Neural crest cell (in vitro differentiated cells): Measurements from ENCODE around the gene DYNLRB1. TPM values are rescaled to one million over a fixed set of nuclear protein-coding genes. Genes with fewer than 3 reads are reported as not detected.
A peak's percentile ranks its signal among the peaks of the same experiment; 100 is the strongest.

Experiments
- DNase-seq: peaks from one replicate; pipeline ENCODE4 v3.0.0; 2021; ENCODE audit warnings: low read depth, mixed read lengths, low spot score
- H3K27ac Mint-ChIP-seq: one replicate; pipeline ENCODE4 v1.8.0; 2021; ENCODE audit warnings: mild to moderate bottlenecking, mixed read lengths; ENCODE audit not compliant: unreplicated experiment
- H3K27me3 Mint-ChIP-seq: 2 replicates; pipeline ENCODE4 v1.8.0; 2021; ENCODE audit warnings: low read depth, mild to moderate bottlenecking, mixed read lengths
- H3K36me3 Mint-ChIP-seq: 2 replicates; pipeline ENCODE4 v1.8.0; 2021; ENCODE audit warnings: low read depth, mild to moderate bottlenecking, mixed read lengths
- H3K4me1 Mint-ChIP-seq: 2 replicates; pipeline ENCODE4 v1.8.0; 2021; ENCODE audit warnings: mixed read lengths
- H3K4me3 Mint-ChIP-seq: one replicate; pipeline ENCODE4 v1.8.0; 2021; ENCODE audit warnings: mild to moderate bottlenecking, mixed read lengths
- H3K9me3 Mint-ChIP-seq: 2 replicates; pipeline ENCODE4 v1.8.0; 2021; ENCODE audit warnings: mixed read lengths
- total RNA-seq: library from RNA; stranded (reverse); gene quantifications from 2 replicates; pipeline ENCODE4 v1.2.1, GENCODE V29; 2021
- TF ChIP-seq, protein P1 (sequence below): fragments of 200-600 bp; sonication (generic); conservative IDR thresholded peaks from 2 replicates; pipeline ENCODE4 v1.5.0; 2021; ENCODE audit warnings: antibody characterized with exemption, mild to moderate bottlenecking

DYNLRB1 gene
- total RNA-seq, 1 donor from 2014 or later = 151 TPM

DNA sequence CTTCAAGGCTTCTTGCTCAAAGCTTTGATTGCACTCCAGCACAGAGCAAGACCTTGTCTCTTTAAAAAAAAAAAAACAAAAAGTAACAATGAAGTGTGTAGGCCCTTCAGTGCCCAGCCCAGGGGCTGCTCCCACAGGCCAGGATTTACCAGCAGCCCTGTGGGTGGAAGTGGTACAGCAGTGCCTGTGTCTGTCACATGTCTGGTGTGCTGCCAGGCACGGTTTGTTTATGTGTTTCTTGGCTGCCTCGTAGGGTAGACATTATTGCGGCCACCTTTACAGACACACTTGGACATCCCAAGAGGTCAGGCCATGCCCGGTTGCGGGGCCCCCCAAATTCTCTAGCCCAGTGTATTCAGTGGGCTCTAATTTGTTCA lies 12.7 kb downstream of the DYNLRB1 start:
- no peak overlapping the region for H3K4me3 Mint-ChIP-seq
- peaks cover 20% of the 10 kb centered on the region for H3K4me1 Mint-ChIP-seq
- TF ChIP-seq, protein P1, sequence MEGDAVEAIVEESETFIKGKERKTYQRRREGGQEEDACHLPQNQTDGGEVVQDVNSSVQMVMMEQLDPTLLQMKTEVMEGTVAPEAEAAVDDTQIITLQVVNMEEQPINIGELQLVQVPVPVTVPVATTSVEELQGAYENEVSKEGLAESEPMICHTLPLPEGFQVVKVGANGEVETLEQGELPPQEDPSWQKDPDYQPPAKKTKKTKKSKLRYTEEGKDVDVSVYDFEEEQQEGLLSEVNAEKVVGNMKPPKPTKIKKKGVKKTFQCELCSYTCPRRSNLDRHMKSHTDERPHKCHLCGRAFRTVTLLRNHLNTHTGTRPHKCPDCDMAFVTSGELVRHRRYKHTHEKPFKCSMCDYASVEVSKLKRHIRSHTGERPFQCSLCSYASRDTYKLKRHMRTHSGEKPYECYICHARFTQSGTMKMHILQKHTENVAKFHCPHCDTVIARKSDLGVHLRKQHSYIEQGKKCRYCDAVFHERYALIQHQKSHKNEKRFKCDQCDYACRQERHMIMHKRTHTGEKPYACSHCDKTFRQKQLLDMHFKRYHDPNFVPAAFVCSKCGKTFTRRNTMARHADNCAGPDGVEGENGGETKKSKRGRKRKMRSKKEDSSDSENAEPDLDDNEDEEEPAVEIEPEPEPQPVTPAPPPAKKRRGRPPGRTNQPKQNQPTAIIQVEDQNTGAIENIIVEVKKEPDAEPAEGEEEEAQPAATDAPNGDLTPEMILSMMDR = peak; percentile 28
- H3K27ac Mint-ChIP-seq = no peak overlapping the region
- no peaks in the 10 kb centered on the region for H3K36me3 Mint-ChIP-seq
- H3K9me3 Mint-ChIP-seq = no peaks in the 10 kb centered on the region
- no peaks in the 10 kb centered on the region for H3K27me3 Mint-ChIP-seq
- DNase-seq = no peak

- Mint-ChIP-seq H3K36me3 (peaks cover 5% of the 10 kb centered on the region), H3K9me3 (no peaks in the 10 kb centered on the region), H3K27ac (no peak overlapping the region), H3K4me1 (peaks cover 12% of the 10 kb centered on the region), H3K4me3 (no peak overlapping the region), H3K27me3 (no peaks in the 10 kb centered on the region)
- DNase-seq = no peak
- TF ChIP-seq, protein P1 = no peak
These were observed 13.5 kb downstream of the DYNLRB1 start for GRCh38 chr20:34529742-34530141.

DNA sequence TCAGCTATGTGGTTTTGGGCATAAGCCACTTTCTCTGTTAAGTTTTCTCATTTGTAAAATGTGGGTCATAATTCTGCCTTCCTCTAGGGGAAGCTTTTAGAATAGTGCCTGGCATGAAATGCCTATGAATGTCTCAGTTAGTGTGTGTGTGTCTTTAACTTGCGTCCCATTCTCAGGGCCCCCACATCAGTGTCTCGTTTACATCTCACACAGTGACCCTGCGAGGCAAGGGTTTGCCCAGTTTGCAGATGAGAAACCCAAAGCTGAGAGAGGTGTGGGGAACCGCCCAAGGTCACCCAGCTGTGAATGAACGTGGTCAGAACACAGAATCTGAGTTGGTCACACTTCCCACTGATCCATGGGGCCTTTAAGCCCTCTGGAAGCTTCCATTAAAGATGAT lies 14.1 kb downstream of the DYNLRB1 start:
- Mint-ChIP-seq H3K36me3 (peaks cover 7% of the 10 kb centered on the region), H3K9me3 (no peaks in the 10 kb centered on the region), H3K4me3 (no peak overlapping the region), H3K27me3 (no peaks in the 10 kb centered on the region), H3K27ac (no peak overlapping the region), H3K4me1 (peaks cover 6% of the 10 kb centered on the region)
- TF ChIP-seq, protein P1 = no peak
- DNase-seq = no peak

DNA sequence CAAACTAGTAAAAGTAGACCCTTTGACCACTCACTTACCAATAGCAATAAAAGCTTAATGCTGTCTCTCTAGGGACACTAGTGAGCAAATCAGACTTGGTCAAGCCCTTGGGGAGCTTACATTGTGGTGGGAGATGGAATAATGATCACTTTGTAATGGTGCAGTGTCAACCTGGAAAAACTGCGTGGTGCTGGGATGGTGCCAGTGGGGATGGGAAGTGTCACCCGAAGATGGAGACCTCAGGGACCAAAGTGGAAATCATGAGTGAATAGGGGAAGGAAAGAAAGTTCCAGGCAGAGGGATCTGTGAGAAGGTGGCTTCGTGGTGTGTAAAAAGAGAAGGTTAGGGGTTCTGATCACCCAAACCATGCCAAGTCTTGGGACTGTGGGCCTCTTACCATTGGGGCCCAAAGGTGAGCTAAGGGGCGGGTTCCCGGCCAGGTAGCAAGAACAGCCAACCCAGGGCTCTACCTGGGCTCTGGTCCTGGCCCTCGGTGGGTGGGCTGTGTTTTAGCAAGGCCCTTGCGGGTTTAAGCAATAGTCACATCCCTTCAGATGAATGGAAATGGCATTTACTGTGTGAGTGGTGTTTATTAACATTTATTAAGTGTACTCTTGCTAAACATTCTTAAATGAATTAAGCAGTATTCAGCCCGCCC lies 15.5 kb downstream of the DYNLRB1 start:
- no peaks in the 10 kb centered on the region for H3K27me3 Mint-ChIP-seq
- H3K27ac Mint-ChIP-seq = no peak overlapping the region
- H3K9me3 Mint-ChIP-seq = no peaks in the 10 kb centered on the region
- no peak overlapping the region for H3K4me3 Mint-ChIP-seq
- TF ChIP-seq, protein P1 = no peak
- H3K4me1 Mint-ChIP-seq = no peaks in the 10 kb centered on the region
- peaks cover 9% of the 10 kb centered on the region for H3K36me3 Mint-ChIP-seq
- DNase-seq = no peak

DNA sequence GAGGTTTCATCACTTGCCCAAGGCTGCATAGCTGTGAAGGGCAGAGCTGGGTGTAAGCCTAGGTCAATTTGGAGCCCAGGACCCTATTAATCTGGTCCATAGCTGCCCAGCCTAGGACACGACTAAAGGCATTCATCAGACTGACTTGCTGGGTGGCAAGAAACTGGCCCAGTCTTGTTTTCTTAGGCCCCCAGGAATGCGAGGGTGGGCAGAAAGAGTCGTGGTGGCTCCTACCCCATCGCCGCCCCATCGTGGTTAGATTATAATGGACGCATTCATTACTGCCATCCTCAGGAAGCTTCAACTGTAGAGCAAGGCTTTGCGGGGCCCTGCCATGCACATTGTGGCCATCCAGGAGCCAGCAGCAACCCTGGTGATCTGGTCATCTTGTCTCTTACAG lies 16.1 kb downstream of the DYNLRB1 start:
- TF ChIP-seq, protein P1 = no peak
- H3K9me3 Mint-ChIP-seq = no peaks in the 10 kb centered on the region
- no peak for DNase-seq
- H3K27me3 Mint-ChIP-seq = no peaks in the 10 kb centered on the region
- no peak overlapping the region for H3K27ac Mint-ChIP-seq
- H3K36me3 Mint-ChIP-seq = peaks cover 12% of the 10 kb centered on the region
- no peak overlapping the region for H3K4me3 Mint-ChIP-seq
- no peaks in the 10 kb centered on the region for H3K4me1 Mint-ChIP-seq
